Spleen (tissue), 11 donors: ENCODE measurements around the gene GABRR2. TPM values are rescaled to one million over a fixed set of nuclear protein-coding genes. Genes with fewer than 3 reads are reported as not detected.

Source experiments
- DNase-seq: peaks from one replicate; pipeline ENCODE4 v3.0.0-alpha.2; 2020
- H3K27ac ChIP-seq, 8 donors: fragments of 200-600 bp; sonication (generic) in 7 of 8; 1 replicate in 4 of 8; 2 replicates in 4 of 8; pipeline versions ENCODE4 v1.5.0 to v1.8.0; 2016 to 2021; ENCODE audit warnings: inconsistent platforms in 4 of 8, mild to moderate bottlenecking in 4 of 8, moderate library complexity in 1 of 8
- H3K27me3 ChIP-seq, 7 donors: fragments of 200-600 bp; sonication (generic) in 6 of 7; replicated peaks in 1 of 7; 1 replicate in 4 of 7; 2 replicates in 3 of 7; pipeline versions ENCODE4 v1.5.0 to v1.8.0; 2016 to 2021; ENCODE audit warnings: inconsistent platforms in 3 of 7, mild to moderate bottlenecking in 1 of 7
- H3K36me3 ChIP-seq, 6 donors: fragments of 200-600 bp; sonication (generic) in 5 of 6; 1 replicate in 4 of 6; 2 replicates in 2 of 6; pipeline versions ENCODE4 v1.5.0 to v1.8.0; 2016 to 2021; ENCODE audit warnings: inconsistent platforms in 2 of 6
- H3K4me1 ChIP-seq, 6 donors: fragments of 200-600 bp; sonication (generic) in 5 of 6; 1 replicate in 3 of 6; 2 replicates in 3 of 6; pipeline versions ENCODE4 v1.5.0 to v1.8.0; 2016 to 2021; ENCODE audit warnings: inconsistent platforms in 3 of 6
- H3K4me3 ChIP-seq, 8 donors: fragments of 200-600 bp; sonication (generic) in 7 of 8; 1 replicate in 4 of 8; 2 replicates in 4 of 8; pipeline versions ENCODE4 v1.5.0 to v1.8.0; 2016 to 2021; ENCODE audit warnings: inconsistent platforms in 4 of 8, mild to moderate bottlenecking in 4 of 8, moderate library complexity in 2 of 8
- H3K9me3 ChIP-seq, 8 donors: fragments of 200-600 bp; sonication (generic) in 7 of 8; 1 replicate in 4 of 8; 2 replicates in 4 of 8; pipeline versions ENCODE4 v1.5.0 to v1.8.0; 2016 to 2021; ENCODE audit warnings: inconsistent platforms in 4 of 8
- CTCF ChIP-seq, 11 experiments: fragments of 200-600 bp in 7 of 11; fragments of 450-650 bp in 4 of 11; sonication (generic) in 4 of 11; IDR thresholded peaks in 8 of 11; conservative IDR thresholded peaks in 3 of 11; 1 replicate in 7 of 11; 2 replicates in 4 of 11; pipeline versions ENCODE4 v1.4.0 to v1.8.0; 2016 to 2021; ENCODE audit warnings: antibody characterized with exemption in 11 of 11, inconsistent platforms in 4 of 11, mild to moderate bottlenecking in 1 of 11
- POLR2A ChIP-seq, 3 donors: fragments of 450-650 bp; IDR thresholded peaks; one replicate each; pipeline ENCODE4 v1.5.1; 2017; ENCODE audit warnings: antibody characterized with exemption in 3 of 3, mild to moderate bottlenecking in 1 of 3
- POLR2AphosphoS5 ChIP-seq, 3 donors: sonication (generic); formaldehyde crosslinking; IDR thresholded peaks; one replicate each; pipeline ENCODE4 v1.5.1; 2017; ENCODE audit warnings: antibody characterized with exemption in 3 of 3
- WGBS, 5 donors: extraction: QIAGEN DNeasy Blood & Tissue Kit in 3 of 5; methylation state at CpG; one replicate each; pipeline versions ENCODE4 v1.1.5 to v1.1.7; 2013 to 2018; 5-methylcytosine and 5-hydroxymethylcytosine counted together
- intact Hi-C: fragments of 100-400 bp; cut with DNase I; formaldehyde crosslinking; loops from one replicate; pipeline ENCODE4 v1.15.0; 2023; ENCODE audit warnings: low total_unique reads
- polyA plus RNA-seq, 3 donors: library from polyadenylated mRNA; stranded (reverse); fragments of 200-250 nt; gene quantifications; one replicate each; pipeline ENCODE4 v1.2.1, GENCODE V29; 2013
- total RNA-seq, 7 donors: library from RNA; depleted of rRNA in 3 of 7; stranded (reverse); fragments of >200 nt in 3 of 7; fragmentation: NEBNext Ultra II Directional in 4 of 7; extraction: Animal tissue kit (Norgen Biotek cat#: 25700) in 4 of 7; gene quantifications; one replicate each; pipeline versions ENCODE4 v1.1.0 to v1.2.1, GENCODE V29; 2016 to 2021
- donor health status: healthy with polysubstance abuse.
- donor health status: DM: no; HTN: no; CAD: no; lungs with moderate emphysema.
- donor health status: DM: no; HTN: no; CAD: no.
- donor health status: Bipolar disorder and iron deficiency.
- donor health status: healthy.
- donor health status: DM: no; HTN: no; CAD: no.
- donor health status: DM: yes; HTN: yes; CAD: no.

GABRR2 gene
- total and polyA plus RNA-seq, 10 donors, result 0.32 to 13.0 (median 3.4) TPM

DNA sequence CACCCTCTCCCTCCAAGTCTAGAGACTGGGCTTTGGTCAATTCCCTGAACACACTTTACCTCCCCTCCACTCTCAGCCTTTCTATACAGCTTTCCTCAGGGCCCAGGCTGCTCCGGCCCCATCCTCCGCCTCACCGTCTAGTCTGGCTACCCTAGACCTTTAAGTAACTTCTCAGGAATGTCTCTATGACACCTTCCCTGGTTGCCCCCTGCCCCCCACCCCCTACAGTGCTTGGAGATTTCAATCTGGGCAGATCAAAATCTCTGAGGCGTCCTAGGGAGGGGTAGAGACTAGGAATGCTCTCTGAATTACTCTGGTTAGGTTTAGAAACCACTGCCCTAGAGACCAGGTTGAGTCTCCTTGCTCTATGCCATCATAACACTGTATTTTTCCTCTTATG, 31.3 kb upstream of the GABRR2 start:
- whole genome bisulfite sequencing, 5 donors, result 88 to 95% (median 91%) methylated on average over 4 of the region's 4 CpGs
- Histone ChIP-seq H3K9me3 (no peaks in the 10 kb centered on the region), H3K4me3 (no peak overlapping the region), H3K27ac (no peak overlapping the region), H3K36me3 (peaks cover 0 to 21% (median 11%) of the 10 kb centered on the region in 6 donors), H3K27me3 (no peaks in the 10 kb centered on the region), H3K4me1 (peaks cover 40 to 80% (median 67%) of the 10 kb centered on the region in 6 donors)
- no peak for DNase-seq
- intact Hi-C loops, result no loop called here
- TF ChIP-seq CTCF (IDR thresholded peaks at IDR 0.05 in 8 of 11, conservative IDR thresholded peaks at IDR 0.05 in 3 of 11) (no peak), POLR2A (IDR thresholded peaks at IDR 0.05) (no peak), POLR2AphosphoS5 (IDR thresholded peaks at IDR 0.05) (no peak)

GRCh38 chr6:89339565-89339964, 24.5 kb upstream of the GABRR2 start:
- H3K9me3 ChIP-seq, result no peaks in the 10 kb centered on the region
- WGBS, 5 donors, result 86 to 93% (median 90%) methylated on average over 2 of the region's 2 CpGs
- H3K4me3 ChIP-seq, result no peak overlapping the region
- H3K4me1 ChIP-seq, result peaks cover 0 to 21% (median 9%) of the 10 kb centered on the region in 6 donors
- DNase-seq, result no peak
- TF ChIP-seq POLR2A (IDR thresholded peaks at IDR 0.05) (no peak), CTCF (IDR thresholded peaks at IDR 0.05 in 8 of 11, conservative IDR thresholded peaks at IDR 0.05 in 3 of 11) (no peak), POLR2AphosphoS5 (IDR thresholded peaks at IDR 0.05) (no peak)
- H3K36me3 ChIP-seq, result peaks cover 3 to 88% (median 64%) of the 10 kb centered on the region in 6 donors
- H3K27me3 ChIP-seq, result no peaks in the 10 kb centered on the region
- no peak overlapping the region for H3K27ac ChIP-seq
- intact Hi-C loops, result no loop called here

GRCh38 chr6:89335164-89335563, 20.1 kb upstream of the GABRR2 start:
- H3K9me3 ChIP-seq, result no peaks in the 10 kb centered on the region
- peaks cover 3 to 99% (median 80%) of the 10 kb centered on the region in 6 donors for H3K36me3 ChIP-seq
- intact Hi-C loops, result no loop called here
- no peak for TF ChIP-seq CTCF (IDR thresholded peaks at IDR 0.05 in 8 of 11, conservative IDR thresholded peaks at IDR 0.05 in 3 of 11)
- TF ChIP-seq POLR2A (IDR thresholded peaks at IDR 0.05), result no peak
- no peak for TF ChIP-seq POLR2AphosphoS5 (IDR thresholded peaks at IDR 0.05)
- DNase-seq, result no peak
- no peaks in the 10 kb centered on the region for H3K27me3 ChIP-seq
- no peak overlapping the region for H3K27ac ChIP-seq
- peaks cover 0 to 6% (median 0%) of the 10 kb centered on the region in 6 donors for H3K4me1 ChIP-seq
- 77 to 85% (median 84%) methylated on average over 3 of the region's 3 CpGs for WGBS, 5 donors
- no peak overlapping the region for H3K4me3 ChIP-seq

- Histone ChIP-seq H3K4me1 (no peaks in the 10 kb centered on the region), H3K4me3 (no peak overlapping the region), H3K9me3 (no peaks in the 10 kb centered on the region), H3K27ac (no peak overlapping the region), H3K36me3 (peaks cover 0 to 100% (median 81%) of the 10 kb centered on the region in 6 donors), H3K27me3 (no peaks in the 10 kb centered on the region)
- intact Hi-C loops, result no loop called here
- DNase-seq, result no peak
- 95 to 100% (median 98%) methylated on average over 1 of the region's 1 CpG for WGBS, 5 donors
- TF ChIP-seq POLR2AphosphoS5 (IDR thresholded peaks at IDR 0.05), result no peak
- no peak for TF ChIP-seq CTCF (IDR thresholded peaks at IDR 0.05 in 8 of 11, conservative IDR thresholded peaks at IDR 0.05 in 3 of 11)
- TF ChIP-seq POLR2A (IDR thresholded peaks at IDR 0.05), result no peak
These were observed 15.8 kb upstream of the GABRR2 start for GRCh38 chr6:89330910-89331309.
